ENCODE data around the gene SLIT3.

The SLIT3 gene

DNA sequence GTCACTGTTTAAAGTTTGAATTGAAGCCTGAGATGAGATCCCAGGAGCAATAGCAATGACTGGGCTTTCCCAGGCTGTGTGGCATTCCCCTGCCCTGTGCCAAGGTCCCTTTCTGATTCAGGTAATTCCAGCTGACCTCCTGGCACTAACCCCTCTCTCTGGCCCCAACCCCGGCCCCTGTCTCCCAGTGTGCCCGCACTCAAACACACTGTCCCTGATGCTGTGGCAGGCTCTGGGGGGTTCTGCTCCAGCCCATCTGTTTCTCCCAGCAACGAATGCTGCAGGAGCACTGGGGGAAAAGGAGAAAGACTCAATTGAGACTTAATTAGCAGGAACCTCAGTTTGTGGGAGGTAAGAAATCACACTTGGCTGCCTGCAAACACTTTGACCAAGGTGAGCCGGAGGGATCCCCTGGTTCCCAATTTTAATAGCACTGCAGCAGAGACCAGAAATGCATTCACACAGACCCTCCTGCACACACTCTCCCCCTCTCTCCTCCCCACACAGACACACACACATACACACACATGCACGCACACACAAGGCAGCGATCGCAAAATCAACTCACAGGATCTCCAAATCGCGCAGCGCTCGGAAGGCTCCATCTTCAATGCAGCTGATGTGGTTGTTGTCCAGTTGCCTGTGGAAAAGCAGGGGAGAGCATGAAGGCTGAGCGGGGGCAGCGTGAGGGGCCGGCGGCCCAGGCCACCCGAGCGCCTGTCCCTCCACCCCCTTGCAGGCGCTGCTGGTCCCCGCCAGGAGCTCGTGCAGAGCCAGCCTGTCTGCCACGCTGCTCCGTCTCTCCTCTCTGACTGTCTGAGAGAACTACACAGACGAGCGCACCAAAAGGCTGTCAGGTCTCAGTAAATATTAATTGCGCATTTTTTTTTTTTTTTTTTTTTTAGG lies 456.7 kb downstream of the SLIT3 start:
- Histone ChIP-seq H3K4me3 (ENCODE audit: low read length in 2 of 2) (no peak overlapping the region), H3K4me1 (ENCODE audit: control insufficient read depth in 2 of 2, insufficient read depth in 2 of 2, low read length in 2 of 2) (no peaks in the 10 kb centered on the region), H3K36me3 (ENCODE audit: control insufficient read depth in 2 of 2, insufficient read depth in 2 of 2, low read length in 2 of 2) (no peaks in the 10 kb centered on the region), H3K27me3 (ENCODE audit: control insufficient read depth in 2 of 2, insufficient read depth in 2 of 2, low read length in 2 of 2) (peaks cover 2 to 7% of the 10 kb centered on the region in 2 donors), H3K9me3 (ENCODE audit: control insufficient read depth in 2 of 2, low read length in 2 of 2) (no peaks in the 10 kb centered on the region), H3K9ac (ENCODE audit: low read depth in 1 of 2, low read length in 2 of 2) (no peak overlapping the region), H3K27ac (ENCODE audit: low read depth in 2 of 2, low read length in 2 of 2) (no peak overlapping the region)

DNA sequence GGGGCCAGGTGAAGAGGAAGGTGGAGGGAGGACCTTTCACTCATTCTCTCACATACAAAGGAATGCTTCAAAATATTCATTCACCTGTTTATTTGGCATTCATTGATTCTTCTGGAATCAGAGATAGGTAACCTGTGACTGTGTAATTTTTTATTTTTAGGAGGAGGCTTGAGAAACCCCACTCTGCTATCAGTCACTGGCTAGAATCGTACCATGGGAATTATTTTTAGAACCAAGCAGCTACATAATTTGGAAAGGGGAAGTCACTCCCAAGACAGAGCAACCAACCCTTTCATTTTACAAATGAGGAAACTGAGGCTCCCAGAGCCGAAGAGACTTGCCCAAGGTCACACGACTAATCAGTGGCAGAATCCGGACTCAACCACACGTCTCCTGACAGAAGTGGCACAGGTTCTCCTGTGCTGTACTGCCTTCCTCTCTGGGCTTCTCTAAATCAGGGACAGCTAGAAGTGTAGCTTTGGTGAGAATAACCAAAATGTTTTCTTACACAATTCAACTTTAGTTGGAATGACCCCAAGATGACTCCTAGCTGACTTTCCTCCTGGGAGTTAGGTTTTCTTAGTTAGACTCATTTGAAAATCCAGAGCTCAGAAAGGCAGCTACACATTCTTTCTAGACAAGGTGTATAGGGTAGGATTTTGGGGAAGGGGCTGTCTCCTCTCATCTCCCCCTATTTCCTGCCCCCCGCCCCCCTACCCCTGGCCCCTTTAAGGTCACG lies 457.5 kb downstream of the SLIT3 start:
- H3K4me3 ChIP-seq (ENCODE audit: low read length in 2 of 2) = no peak overlapping the region
- H3K4me1 ChIP-seq (ENCODE audit: control insufficient read depth in 2 of 2, insufficient read depth in 2 of 2, low read length in 2 of 2) = no peaks in the 10 kb centered on the region
- no peak overlapping the region for H3K9ac ChIP-seq (ENCODE audit: low read depth in 1 of 2, low read length in 2 of 2)

DNA sequence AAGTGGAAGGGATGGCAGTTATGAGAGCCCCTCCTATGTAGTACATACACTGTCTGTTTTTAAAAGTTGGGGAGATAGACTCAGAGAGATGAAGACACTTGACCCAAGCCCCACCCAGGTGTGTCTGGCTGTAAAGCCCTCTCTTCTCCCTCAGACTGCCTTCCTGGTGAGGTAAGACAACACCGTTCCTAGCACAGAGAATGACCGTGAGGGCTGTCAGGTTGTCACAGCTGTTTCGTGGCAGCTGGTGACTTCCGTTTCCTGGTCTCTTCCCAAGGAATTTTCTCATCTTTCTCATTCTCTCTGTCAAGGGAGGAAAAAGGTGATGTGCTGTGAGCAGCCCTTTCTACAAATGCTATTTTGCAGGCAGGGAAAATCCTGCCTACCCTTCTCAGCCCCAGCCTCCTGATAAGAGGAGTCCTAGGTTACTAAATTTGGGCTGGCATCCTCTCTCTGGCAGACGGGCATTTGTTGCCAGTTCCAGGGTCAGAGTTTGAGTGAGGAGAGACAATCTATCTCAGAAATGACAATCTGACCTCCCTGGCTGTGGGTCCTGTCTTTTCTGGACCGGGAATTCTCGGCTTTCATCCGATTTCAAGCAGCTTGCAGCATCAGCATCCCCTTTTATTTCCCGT lies 458.3 kb downstream of the SLIT3 start:
- no peaks in the 10 kb centered on the region for H3K36me3 ChIP-seq (ENCODE audit: control insufficient read depth in 2 of 2, insufficient read depth in 2 of 2, low read length in 2 of 2)
- H3K4me3 ChIP-seq (ENCODE audit: low read length in 2 of 2) = no peak overlapping the region
- H3K9ac ChIP-seq (ENCODE audit: low read depth in 1 of 2, low read length in 2 of 2) = no peak overlapping the region
- peaks cover 2 to 7% of the 10 kb centered on the region in 2 donors for H3K27me3 ChIP-seq (ENCODE audit: control insufficient read depth in 2 of 2, insufficient read depth in 2 of 2, low read length in 2 of 2)
- no peak overlapping the region for H3K27ac ChIP-seq (ENCODE audit: low read depth in 2 of 2, low read length in 2 of 2)
- no peaks in the 10 kb centered on the region for H3K4me1 ChIP-seq (ENCODE audit: control insufficient read depth in 2 of 2, insufficient read depth in 2 of 2, low read length in 2 of 2)
- no peaks in the 10 kb centered on the region for H3K9me3 ChIP-seq (ENCODE audit: control insufficient read depth in 2 of 2, low read length in 2 of 2)

More for the DNA sequence above, 457.5 kb downstream of the SLIT3 start:
- H3K36me3 ChIP-seq (ENCODE audit: control insufficient read depth in 2 of 2, insufficient read depth in 2 of 2, low read length in 2 of 2) = no peaks in the 10 kb centered on the region
- H3K9me3 ChIP-seq (ENCODE audit: control insufficient read depth in 2 of 2, low read length in 2 of 2) = no peaks in the 10 kb centered on the region
- H3K27me3 ChIP-seq (ENCODE audit: control insufficient read depth in 2 of 2, insufficient read depth in 2 of 2, low read length in 2 of 2) = peaks cover 2 to 7% of the 10 kb centered on the region in 2 donors
- H3K27ac ChIP-seq (ENCODE audit: low read depth in 2 of 2, low read length in 2 of 2) = no peak overlapping the region

DNA sequence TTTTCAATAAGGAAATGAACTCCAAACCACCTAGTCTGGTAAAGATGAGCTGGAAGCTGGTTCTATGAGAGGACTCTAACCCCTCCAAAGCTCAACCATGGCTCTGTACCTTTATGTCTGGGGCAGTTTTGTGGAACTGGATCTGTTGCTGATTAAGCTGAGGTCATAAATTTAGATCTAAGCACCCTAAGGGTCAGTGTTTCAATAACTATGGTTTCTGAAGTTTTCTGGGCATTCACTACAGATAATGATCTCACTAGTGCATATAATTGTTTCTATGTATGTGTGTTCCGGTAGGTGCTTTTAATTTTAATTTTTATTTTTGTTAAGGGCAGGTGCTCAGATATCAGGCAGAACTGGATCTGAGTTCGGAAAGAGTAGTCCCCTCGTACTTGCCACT lies 463.1 kb downstream of the SLIT3 start:
- no peak overlapping the region for H3K27ac ChIP-seq (ENCODE audit: low read depth in 2 of 2, low read length in 2 of 2)
- no peak overlapping the region for H3K9ac ChIP-seq (ENCODE audit: low read depth in 1 of 2, low read length in 2 of 2)
- no peak overlapping the region for H3K4me3 ChIP-seq (ENCODE audit: low read length in 2 of 2)
- H3K27me3 ChIP-seq (ENCODE audit: control insufficient read depth in 2 of 2, insufficient read depth in 2 of 2, low read length in 2 of 2) = no peaks in the 10 kb centered on the region
- no peaks in the 10 kb centered on the region for H3K9me3 ChIP-seq (ENCODE audit: control insufficient read depth in 2 of 2, low read length in 2 of 2)
- no peaks in the 10 kb centered on the region for H3K4me1 ChIP-seq (ENCODE audit: control insufficient read depth in 2 of 2, insufficient read depth in 2 of 2, low read length in 2 of 2)
- no peaks in the 10 kb centered on the region for H3K36me3 ChIP-seq (ENCODE audit: control insufficient read depth in 2 of 2, insufficient read depth in 2 of 2, low read length in 2 of 2)

DNA sequence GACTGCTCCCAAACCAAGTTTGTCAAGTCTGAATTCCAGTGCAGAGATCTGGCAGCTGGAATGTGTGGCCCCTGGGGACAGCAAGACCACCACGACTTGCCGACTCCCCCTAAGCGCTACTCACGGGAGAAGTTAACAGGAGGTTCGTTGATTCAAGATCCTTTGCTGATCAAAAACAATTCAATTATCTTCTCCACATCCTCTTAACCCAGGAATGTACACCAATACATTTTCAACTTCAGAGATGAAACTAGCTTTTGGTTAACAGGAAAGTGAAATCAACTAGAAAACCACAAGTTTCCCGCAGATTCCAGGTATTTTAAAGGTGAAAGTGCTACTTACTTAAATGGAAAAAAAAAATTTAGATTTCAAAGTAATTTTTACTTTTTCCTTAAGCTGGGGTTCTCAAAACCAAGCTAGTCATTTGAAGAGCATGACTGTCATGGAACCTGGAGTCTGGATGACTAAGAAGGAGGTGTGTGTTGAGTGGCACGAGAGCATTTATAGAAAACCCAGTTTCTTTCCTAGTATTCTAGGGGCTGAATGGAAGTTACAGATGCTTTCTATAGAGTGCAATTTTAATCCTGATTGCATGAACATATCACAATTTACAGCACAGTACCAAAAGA lies 464.2 kb downstream of the SLIT3 start:
- Histone ChIP-seq H3K27me3 (ENCODE audit: control insufficient read depth in 2 of 2, insufficient read depth in 2 of 2, low read length in 2 of 2) (no peaks in the 10 kb centered on the region), H3K4me3 (ENCODE audit: low read length in 2 of 2) (no peak overlapping the region), H3K36me3 (ENCODE audit: control insufficient read depth in 2 of 2, insufficient read depth in 2 of 2, low read length in 2 of 2) (no peaks in the 10 kb centered on the region), H3K27ac (ENCODE audit: low read depth in 2 of 2, low read length in 2 of 2) (no peak overlapping the region), H3K9me3 (ENCODE audit: control insufficient read depth in 2 of 2, low read length in 2 of 2) (no peaks in the 10 kb centered on the region), H3K4me1 (ENCODE audit: control insufficient read depth in 2 of 2, insufficient read depth in 2 of 2, low read length in 2 of 2) (no peaks in the 10 kb centered on the region), H3K9ac (ENCODE audit: low read depth in 1 of 2, low read length in 2 of 2) (no peak overlapping the region)

DNA sequence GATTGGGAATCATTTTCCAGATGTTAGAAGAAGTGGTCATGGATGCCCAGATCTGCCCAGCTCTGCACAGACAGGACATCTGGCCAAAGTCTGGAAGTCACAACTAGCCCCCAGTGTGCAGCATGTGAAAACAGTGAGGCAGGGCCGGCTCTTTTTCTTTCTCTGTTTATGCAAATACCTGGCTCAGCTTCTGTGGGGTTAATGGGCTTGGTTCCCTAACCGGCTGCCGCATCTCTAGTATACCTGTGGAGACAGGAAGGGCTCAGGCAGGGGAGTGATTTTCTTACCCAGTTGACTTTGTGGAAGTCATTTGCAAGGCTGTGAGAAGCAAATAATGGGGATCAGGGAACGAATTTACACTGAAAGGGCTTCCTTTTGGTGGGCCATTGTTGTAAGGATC lies 467.0 kb downstream of the SLIT3 start:
- Histone ChIP-seq H3K4me3 (ENCODE audit: low read length in 2 of 2) (no peak overlapping the region), H3K4me1 (ENCODE audit: control insufficient read depth in 2 of 2, insufficient read depth in 2 of 2, low read length in 2 of 2) (no peaks in the 10 kb centered on the region), H3K9ac (ENCODE audit: low read depth in 1 of 2, low read length in 2 of 2) (no peak overlapping the region), H3K9me3 (ENCODE audit: control insufficient read depth in 2 of 2, low read length in 2 of 2) (no peaks in the 10 kb centered on the region), H3K27me3 (ENCODE audit: control insufficient read depth in 2 of 2, insufficient read depth in 2 of 2, low read length in 2 of 2) (no peaks in the 10 kb centered on the region), H3K27ac (ENCODE audit: low read depth in 2 of 2, low read length in 2 of 2) (no peak overlapping the region), H3K36me3 (ENCODE audit: control insufficient read depth in 2 of 2, insufficient read depth in 2 of 2, low read length in 2 of 2) (no peaks in the 10 kb centered on the region)

DNA sequence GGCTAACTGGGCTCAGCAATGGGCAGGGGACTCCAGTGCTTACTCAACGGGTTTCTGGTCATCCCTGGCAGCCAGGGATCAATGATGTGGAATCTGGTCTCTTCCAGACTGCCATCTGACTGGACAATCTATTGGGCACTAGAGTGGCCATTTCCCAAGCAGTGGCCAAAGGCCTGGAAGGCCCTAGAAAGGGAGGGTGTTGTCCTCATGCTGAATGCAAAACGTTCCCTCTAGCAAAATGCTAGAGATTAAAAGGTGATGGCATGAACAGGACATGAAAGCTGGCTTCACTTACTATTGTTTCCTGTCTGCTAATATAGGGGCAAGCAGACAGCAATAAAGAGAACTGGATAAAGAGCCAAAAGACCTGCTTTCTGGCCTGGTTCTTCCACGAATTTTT lies 467.6 kb downstream of the SLIT3 start:
- Histone ChIP-seq H3K27me3 (ENCODE audit: control insufficient read depth in 2 of 2, insufficient read depth in 2 of 2, low read length in 2 of 2) (no peaks in the 10 kb centered on the region), H3K9me3 (ENCODE audit: control insufficient read depth in 2 of 2, low read length in 2 of 2) (no peaks in the 10 kb centered on the region), H3K36me3 (ENCODE audit: control insufficient read depth in 2 of 2, insufficient read depth in 2 of 2, low read length in 2 of 2) (no peaks in the 10 kb centered on the region), H3K4me1 (ENCODE audit: control insufficient read depth in 2 of 2, insufficient read depth in 2 of 2, low read length in 2 of 2) (no peaks in the 10 kb centered on the region), H3K27ac (ENCODE audit: low read depth in 2 of 2, low read length in 2 of 2) (no peak overlapping the region), H3K9ac (ENCODE audit: low read depth in 1 of 2, low read length in 2 of 2) (no peak overlapping the region), H3K4me3 (ENCODE audit: low read length in 2 of 2) (no peak overlapping the region)

DNA sequence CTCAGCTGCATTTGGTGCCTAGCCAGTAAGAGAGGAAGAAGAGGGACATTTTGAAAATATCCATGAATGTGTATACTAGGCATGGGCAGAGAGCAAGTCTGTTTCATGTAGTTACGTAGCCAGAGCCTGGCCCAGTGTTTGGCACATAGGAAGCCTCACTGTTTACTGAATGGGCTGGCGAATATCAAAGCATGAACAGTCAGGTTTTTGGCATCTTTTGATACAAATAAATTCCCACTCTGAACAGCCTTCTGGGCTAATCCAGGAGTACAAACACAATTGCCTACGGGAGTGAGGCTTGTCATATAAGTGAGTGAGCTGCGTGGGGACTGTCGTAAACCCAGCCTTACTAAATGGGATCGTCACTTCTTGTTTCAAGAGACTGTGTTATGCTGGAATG lies 468.6 kb downstream of the SLIT3 start:
- no peaks in the 10 kb centered on the region for H3K36me3 ChIP-seq (ENCODE audit: control insufficient read depth in 2 of 2, insufficient read depth in 2 of 2, low read length in 2 of 2)
- H3K27ac ChIP-seq (ENCODE audit: low read depth in 2 of 2, low read length in 2 of 2) = no peak overlapping the region
- H3K27me3 ChIP-seq (ENCODE audit: control insufficient read depth in 2 of 2, insufficient read depth in 2 of 2, low read length in 2 of 2) = no peaks in the 10 kb centered on the region
- no peaks in the 10 kb centered on the region for H3K9me3 ChIP-seq (ENCODE audit: control insufficient read depth in 2 of 2, low read length in 2 of 2)
- H3K9ac ChIP-seq (ENCODE audit: low read depth in 1 of 2, low read length in 2 of 2) = no peak overlapping the region
- H3K4me3 ChIP-seq (ENCODE audit: low read length in 2 of 2) = no peak overlapping the region
- no peaks in the 10 kb centered on the region for H3K4me1 ChIP-seq (ENCODE audit: control insufficient read depth in 2 of 2, insufficient read depth in 2 of 2, low read length in 2 of 2)

DNA sequence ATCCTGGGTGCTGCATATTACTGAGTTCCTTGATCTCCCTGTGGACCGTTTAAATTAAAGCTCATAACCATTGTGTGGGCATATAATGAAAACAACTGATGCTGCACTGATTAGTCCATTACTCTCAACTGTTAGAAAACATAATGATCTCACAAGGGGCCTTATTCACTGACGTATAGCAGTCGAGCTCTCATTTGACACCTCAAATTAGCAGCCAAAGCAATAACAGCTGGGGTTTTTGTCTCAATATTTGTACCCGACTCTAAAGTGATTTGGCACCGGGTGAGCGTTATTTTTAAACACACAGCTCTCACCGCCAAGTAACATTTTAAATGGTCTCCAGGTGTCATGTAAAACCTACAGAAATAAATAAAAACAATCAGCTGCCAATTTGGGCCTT lies 469.6 kb downstream of the SLIT3 start:
- no peak overlapping the region for H3K9ac ChIP-seq (ENCODE audit: low read depth in 1 of 2, low read length in 2 of 2)
- no peak overlapping the region for H3K4me3 ChIP-seq (ENCODE audit: low read length in 2 of 2)
- H3K4me1 ChIP-seq (ENCODE audit: control insufficient read depth in 2 of 2, insufficient read depth in 2 of 2, low read length in 2 of 2) = no peaks in the 10 kb centered on the region
- no peaks in the 10 kb centered on the region for H3K27me3 ChIP-seq (ENCODE audit: control insufficient read depth in 2 of 2, insufficient read depth in 2 of 2, low read length in 2 of 2)
- H3K9me3 ChIP-seq (ENCODE audit: control insufficient read depth in 2 of 2, low read length in 2 of 2) = no peaks in the 10 kb centered on the region
- H3K36me3 ChIP-seq (ENCODE audit: control insufficient read depth in 2 of 2, insufficient read depth in 2 of 2, low read length in 2 of 2) = no peaks in the 10 kb centered on the region
- H3K27ac ChIP-seq (ENCODE audit: low read depth in 2 of 2, low read length in 2 of 2) = no peak overlapping the region

DNA sequence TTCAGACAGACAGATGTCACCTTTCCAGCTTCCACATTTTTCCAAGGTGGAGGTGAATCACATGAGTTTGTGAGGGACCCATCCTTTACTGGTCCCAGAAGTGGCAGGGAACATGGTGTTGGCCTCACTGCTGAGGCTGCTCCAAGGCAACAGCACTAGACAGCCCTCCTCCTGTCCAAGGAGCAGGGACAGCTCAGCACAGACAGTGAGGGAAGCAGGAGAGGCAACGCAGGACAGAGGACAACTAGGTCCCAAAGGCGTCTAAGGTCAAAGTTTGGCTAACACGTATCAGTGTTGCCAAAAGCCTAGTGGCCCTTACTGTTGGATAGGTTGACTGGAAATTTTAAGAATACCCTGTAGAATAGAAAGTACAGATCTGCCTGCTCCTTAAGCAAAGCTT lies 470.1 kb downstream of the SLIT3 start:
- no peaks in the 10 kb centered on the region for H3K4me1 ChIP-seq (ENCODE audit: control insufficient read depth in 2 of 2, insufficient read depth in 2 of 2, low read length in 2 of 2)

More for the DNA sequence above, 470.1 kb downstream of the SLIT3 start:
- Histone ChIP-seq H3K36me3 (ENCODE audit: control insufficient read depth in 2 of 2, insufficient read depth in 2 of 2, low read length in 2 of 2) (no peaks in the 10 kb centered on the region), H3K27ac (ENCODE audit: low read depth in 2 of 2, low read length in 2 of 2) (no peak overlapping the region), H3K4me3 (ENCODE audit: low read length in 2 of 2) (no peak overlapping the region), H3K27me3 (ENCODE audit: control insufficient read depth in 2 of 2, insufficient read depth in 2 of 2, low read length in 2 of 2) (no peaks in the 10 kb centered on the region), H3K9me3 (ENCODE audit: control insufficient read depth in 2 of 2, low read length in 2 of 2) (no peaks in the 10 kb centered on the region), H3K9ac (ENCODE audit: low read depth in 1 of 2, low read length in 2 of 2) (no peak overlapping the region)
